Transverse colon (tissue), 4 donors: Measurements from ENCODE around the gene HYI. TPM values are rescaled to one million over a fixed set of nuclear protein-coding genes. Genes with fewer than 3 reads are reported as not detected.
"Not testable (repeated sequence)": the region's sequence is repeated elsewhere in the genome, so short reads cannot be mapped to it uniquely, and the experiment has no call there.

Experiments
- DNase-seq: peaks from one replicate; pipeline ENCODE4 v3.0.0-alpha.2; 2019
- H3K27ac ChIP-seq, 4 donors: fragments of 200-600 bp; sonication (generic); 2 replicates each; pipeline ENCODE4 v1.5.1; 2016 to 2018; ENCODE audit warnings: inconsistent platforms in 4 of 4
- H3K27me3 ChIP-seq: fragments of 200-600 bp; sonication (generic); 2 replicates; pipeline ENCODE4 v1.5.1; 2017; ENCODE audit warnings: inconsistent platforms
- H3K36me3 ChIP-seq, 4 donors: fragments of 200-600 bp; sonication (generic); 2 replicates each; pipeline ENCODE4 v1.5.1; 2017 to 2019; ENCODE audit warnings: inconsistent platforms in 4 of 4
- H3K4me1 ChIP-seq, 4 donors: fragments of 200-600 bp; sonication (generic); 2 replicates each; pipeline ENCODE4 v1.5.1; 2017 to 2020; ENCODE audit warnings: inconsistent platforms in 4 of 4
- H3K4me3 ChIP-seq, 4 donors: fragments of 200-600 bp; sonication (generic); 1 replicate in 1 of 4; 2 replicates in 3 of 4; pipeline versions ENCODE4 v1.5.1 to v1.6.1; 2017 to 2019; ENCODE audit warnings: inconsistent platforms in 4 of 4
- H3K9me3 ChIP-seq, 2 donors: fragments of 200-600 bp; sonication (generic); 2 replicates each; pipeline ENCODE4 v1.5.1; 2017 to 2019; ENCODE audit warnings: inconsistent platforms in 2 of 2
- EP300 ChIP-seq: sonication (generic); formaldehyde crosslinking; IDR thresholded peaks from one replicate; pipeline ENCODE4 v1.6.1; 2017; ENCODE audit warnings: antibody characterized with exemption, low read depth
- POLR2A ChIP-seq: fragments of 450-650 bp; IDR thresholded peaks from one replicate; pipeline ENCODE4 v1.6.1; 2016; ENCODE audit warnings: antibody characterized with exemption, mild to moderate bottlenecking, moderate library complexity
- POLR2AphosphoS5 ChIP-seq, 3 donors: sonication (generic); formaldehyde crosslinking; IDR thresholded peaks; one replicate each; pipeline ENCODE4 v1.6.1; 2016; ENCODE audit warnings: antibody characterized with exemption in 3 of 3
- WGBS, 2 donors: methylation state at CpG; one replicate each; pipeline ENCODE4 v1.1.5; 2018; ENCODE audit warnings: low coverage in 1 of 2; 5-methylcytosine and 5-hydroxymethylcytosine counted together
- in situ Hi-C, 4 donors: fragments of 200-750 bp; cut with MboI; loops; one replicate each; pipeline versions ENCODE4 v1.15.0 to v1.15.1; 2017; ENCODE audit warnings: low sequenced_read_pairs in 3 of 4, low pct_ligation_motif_present in 1 of 4, low pct_unique_long_range_greater_than_20kb in 1 of 4
- intact Hi-C: fragments of 100-400 bp; cut with DNase I; formaldehyde crosslinking; loops from one replicate; pipeline ENCODE4 v1.15.1; 2023; ENCODE audit warnings: low total_unique reads
- total RNA-seq, 4 donors: library from RNA; depleted of rRNA; stranded (reverse); fragments of >200 nt; gene quantifications; one replicate each; pipeline ENCODE4 v1.1.0, GENCODE V29; 2016
- TF ChIP-seq, protein P1 (sequence below), 5 experiments: fragments of 200-600 bp in 3 of 5; fragments of 450-650 bp in 2 of 5; sonication (generic) in 3 of 5; IDR thresholded peaks; 1 replicate in 2 of 5; 2 replicates in 3 of 5; pipeline ENCODE4 v1.5.1; 2016 to 2017; ENCODE audit warnings: antibody characterized with exemption in 5 of 5, inconsistent platforms in 3 of 5, mild to moderate bottlenecking in 2 of 5, moderate library complexity in 1 of 5

The HYI gene
- total RNA-seq, 4 donors from 2014 or later: 71.1 to 126 (median 119) TPM

GRCh38 chr1:43464681-43465504 is 11.2 kb upstream of the HYI start:
- TF ChIP-seq EP300: no peak
- TF ChIP-seq POLR2A: no peak
- TF ChIP-seq, protein P1, sequence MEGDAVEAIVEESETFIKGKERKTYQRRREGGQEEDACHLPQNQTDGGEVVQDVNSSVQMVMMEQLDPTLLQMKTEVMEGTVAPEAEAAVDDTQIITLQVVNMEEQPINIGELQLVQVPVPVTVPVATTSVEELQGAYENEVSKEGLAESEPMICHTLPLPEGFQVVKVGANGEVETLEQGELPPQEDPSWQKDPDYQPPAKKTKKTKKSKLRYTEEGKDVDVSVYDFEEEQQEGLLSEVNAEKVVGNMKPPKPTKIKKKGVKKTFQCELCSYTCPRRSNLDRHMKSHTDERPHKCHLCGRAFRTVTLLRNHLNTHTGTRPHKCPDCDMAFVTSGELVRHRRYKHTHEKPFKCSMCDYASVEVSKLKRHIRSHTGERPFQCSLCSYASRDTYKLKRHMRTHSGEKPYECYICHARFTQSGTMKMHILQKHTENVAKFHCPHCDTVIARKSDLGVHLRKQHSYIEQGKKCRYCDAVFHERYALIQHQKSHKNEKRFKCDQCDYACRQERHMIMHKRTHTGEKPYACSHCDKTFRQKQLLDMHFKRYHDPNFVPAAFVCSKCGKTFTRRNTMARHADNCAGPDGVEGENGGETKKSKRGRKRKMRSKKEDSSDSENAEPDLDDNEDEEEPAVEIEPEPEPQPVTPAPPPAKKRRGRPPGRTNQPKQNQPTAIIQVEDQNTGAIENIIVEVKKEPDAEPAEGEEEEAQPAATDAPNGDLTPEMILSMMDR (IDR thresholded peaks at IDR 0.05): no peak
- no peak for TF ChIP-seq POLR2AphosphoS5 (IDR thresholded peaks at IDR 0.05)
- H3K4me3 ChIP-seq: no peak overlapping the region
- no peaks in the 10 kb centered on the region for H3K9me3 ChIP-seq
- no peaks in the 10 kb centered on the region for H3K36me3 ChIP-seq
- H3K27ac ChIP-seq: no peak overlapping the region
- WGBS, 2 donors: 89 to 90% methylated on average over 7 to 13 of the region's 13 CpGs
- no peak for DNase-seq
- in situ Hi-C loops: no loop called here
- peaks cover 0 to 4% (median 0%) of the 10 kb centered on the region in 4 donors for H3K4me1 ChIP-seq
- no peaks in the 10 kb centered on the region for H3K27me3 ChIP-seq
- intact Hi-C loops: no loop called here

DNA sequence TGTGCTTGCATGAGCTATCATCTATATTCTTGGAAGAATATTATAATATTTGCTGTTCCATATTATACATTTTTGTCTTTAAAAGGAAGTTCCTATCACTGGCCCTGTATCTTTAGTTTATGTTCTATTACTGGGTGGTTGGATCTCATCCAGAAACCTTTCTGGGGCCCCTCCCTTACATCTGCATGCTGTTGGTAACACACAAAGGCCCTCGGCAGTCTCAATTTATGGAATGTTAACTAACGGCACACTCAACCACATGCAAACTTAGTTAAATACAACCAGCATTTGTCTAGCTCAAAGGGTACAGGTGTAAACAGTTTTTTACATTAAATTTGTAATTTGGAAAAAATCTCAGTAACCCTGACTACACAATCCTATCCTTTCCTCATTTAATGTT is 9.7 kb upstream of the HYI start:
- Histone ChIP-seq H3K27ac (no peak overlapping the region), H3K4me1 (peaks cover 0 to 4% (median 0%) of the 10 kb centered on the region in 4 donors)
- in situ Hi-C loops: no loop called here

DNA sequence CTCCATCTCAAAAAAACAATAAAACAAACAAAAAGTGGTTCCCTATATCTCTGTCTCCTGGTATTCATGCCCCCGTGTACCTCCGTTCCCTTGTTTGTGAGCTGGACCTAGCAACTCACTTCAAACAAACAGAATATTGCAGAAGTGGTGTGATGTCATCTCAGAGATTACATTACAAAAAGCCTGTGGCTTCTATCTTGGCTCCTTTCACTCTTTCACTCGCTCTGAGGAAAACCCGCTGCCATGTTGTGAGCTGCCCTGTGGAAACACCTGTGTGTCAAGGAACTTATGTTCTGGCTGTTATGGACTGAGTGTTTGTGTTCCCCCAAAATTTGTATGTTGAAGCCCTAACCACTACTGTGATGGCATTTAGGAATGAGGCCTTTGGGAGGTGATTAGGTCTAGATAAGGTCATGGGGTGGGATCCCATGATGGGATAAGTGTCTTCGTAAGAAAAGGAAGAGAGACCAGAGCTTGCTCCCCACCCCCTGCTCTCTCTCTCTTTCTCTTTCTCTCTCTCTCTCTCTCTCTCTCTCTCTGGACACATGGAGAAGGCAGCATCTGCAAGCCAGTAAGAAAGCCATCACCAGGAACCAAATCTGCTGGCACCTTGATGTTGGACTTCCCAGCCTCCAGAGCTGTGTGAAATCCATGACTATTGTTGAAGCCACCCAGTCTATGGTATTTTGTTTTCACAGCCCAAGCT is 7.4 kb upstream of the HYI start:
- TF ChIP-seq POLR2A (no peak), EP300 (no peak), POLR2AphosphoS5 (IDR thresholded peaks at IDR 0.05) (no peak)
- TF ChIP-seq, protein P1 (IDR thresholded peaks at IDR 0.05): no peak
- Histone ChIP-seq H3K27me3 (no peaks in the 10 kb centered on the region), H3K27ac (no peak overlapping the region), H3K4me3 (no peak overlapping the region), H3K9me3 (no peaks in the 10 kb centered on the region), H3K36me3 (no peaks in the 10 kb centered on the region), H3K4me1 (peaks cover 0 to 8% (median 0%) of the 10 kb centered on the region in 4 donors)
- in situ Hi-C loops (no loop called here), intact Hi-C loops (no loop called here)
- 80 to 86% methylated on average over 3 to 5 of the region's 5 CpGs for WGBS, 2 donors
- DNase-seq: no peak

More for the DNA sequence above, 9.7 kb upstream of the HYI start:
- H3K4me3 ChIP-seq: no peak overlapping the region
- H3K36me3 ChIP-seq: no peaks in the 10 kb centered on the region
- no peak for DNase-seq
- intact Hi-C loops: no loop called here
- H3K9me3 ChIP-seq: no peaks in the 10 kb centered on the region
- no peaks in the 10 kb centered on the region for H3K27me3 ChIP-seq
- 35 to 41% methylated on average over 2 of the region's 2 CpGs for WGBS, 2 donors
- TF ChIP-seq, protein P1 (IDR thresholded peaks at IDR 0.05): no peak
- TF ChIP-seq POLR2AphosphoS5 (IDR thresholded peaks at IDR 0.05) (no peak), POLR2A (no peak), EP300 (no peak)

- not testable (repeated sequence) for H3K4me3 ChIP-seq
These were observed 4.6 kb upstream of the HYI start for GRCh38 chr1:43458379-43458778.

More at GRCh38 chr1:43458379-43458778, 4.6 kb upstream of the HYI start:
- DNase-seq, H3K9me3 ChIP-seq, H3K36me3 ChIP-seq, H3K27me3 ChIP-seq, intact Hi-C loops, in situ Hi-C loops, H3K27ac ChIP-seq: not testable (repeated sequence)
- peaks cover 0 to 19% (median 13%) of the 10 kb centered on the region in 4 donors for H3K4me1 ChIP-seq
- WGBS, 2 donors: 71 to 83% methylated on average over 1 to 3 of the region's 3 CpGs
